GDM1 (cell line): ENCODE results near the gene RCC2.

Source experiments
- DNase-seq: peaks from one replicate; lab custom pipeline; 2025; lab: John Stamatoyannopoulos, UW

Gene RCC2

DNA sequence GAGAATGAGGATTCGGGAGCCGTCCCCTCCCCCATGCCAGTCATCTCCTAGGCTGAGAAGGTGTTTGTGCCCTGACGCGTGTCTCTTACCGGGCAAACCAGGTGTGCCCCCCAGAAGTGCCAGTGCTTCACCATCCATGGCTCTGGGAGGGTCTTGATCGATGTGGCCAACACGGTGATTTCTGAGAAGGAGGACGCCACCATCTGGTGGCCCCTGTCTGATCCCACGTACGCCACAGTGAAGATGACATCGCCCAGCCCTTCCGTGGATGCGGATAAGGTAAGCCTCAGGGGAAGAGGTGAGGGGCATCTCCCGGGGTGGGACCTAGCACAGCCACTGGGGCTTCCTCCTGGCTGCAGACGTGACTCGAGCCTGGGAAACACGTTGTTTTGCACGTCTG is 66.5 kb downstream of the RCC2 start:
- no peak for DNase-seq

DNA sequence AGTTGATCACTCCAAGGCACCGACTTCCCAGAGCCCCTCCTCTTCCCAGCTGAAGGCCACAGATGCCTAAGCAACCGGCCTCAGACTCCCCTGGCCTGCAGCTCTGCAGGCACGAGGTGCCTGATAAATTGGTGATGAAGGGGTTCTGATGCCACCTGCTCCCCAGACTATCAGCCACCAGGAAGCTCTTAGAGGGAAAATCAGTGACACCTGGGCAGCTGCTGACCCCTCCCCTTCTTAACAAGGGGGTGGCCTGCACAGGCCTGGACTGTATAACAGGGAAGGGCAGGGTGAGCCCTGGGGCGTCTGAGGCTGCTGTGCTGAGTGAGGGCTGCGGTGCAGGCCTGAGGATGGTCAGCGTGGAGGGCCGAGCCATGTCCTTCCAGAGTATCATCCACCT is 67.6 kb downstream of the RCC2 start, which contains the start of gene PADI6:
PADI6 (plus strand) TSS at position 301 of the 400 bp plus-strand sequence; CDS start at position 351, 50 bp downstream.
- DNase-seq = no peak

DNA sequence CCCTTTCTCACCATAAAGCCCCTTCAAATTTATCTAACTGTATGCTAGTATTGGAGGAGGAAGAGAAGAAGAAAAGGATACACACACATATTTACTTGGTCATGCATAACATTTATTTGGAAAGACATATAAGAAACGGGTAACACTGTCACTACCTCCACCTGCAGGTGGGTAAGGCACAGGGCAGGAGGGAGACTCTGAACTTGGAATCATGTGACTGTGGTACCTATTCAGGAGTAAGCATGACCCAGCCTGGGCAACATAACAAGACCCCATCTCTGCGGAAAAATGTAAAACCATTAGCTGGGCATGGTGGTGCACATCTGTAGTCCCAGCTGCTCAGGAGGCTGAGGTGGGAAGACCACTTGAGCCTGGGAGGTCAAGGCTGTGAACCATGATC is 68.9 kb downstream of the RCC2 start:
- no peak for DNase-seq

DNA sequence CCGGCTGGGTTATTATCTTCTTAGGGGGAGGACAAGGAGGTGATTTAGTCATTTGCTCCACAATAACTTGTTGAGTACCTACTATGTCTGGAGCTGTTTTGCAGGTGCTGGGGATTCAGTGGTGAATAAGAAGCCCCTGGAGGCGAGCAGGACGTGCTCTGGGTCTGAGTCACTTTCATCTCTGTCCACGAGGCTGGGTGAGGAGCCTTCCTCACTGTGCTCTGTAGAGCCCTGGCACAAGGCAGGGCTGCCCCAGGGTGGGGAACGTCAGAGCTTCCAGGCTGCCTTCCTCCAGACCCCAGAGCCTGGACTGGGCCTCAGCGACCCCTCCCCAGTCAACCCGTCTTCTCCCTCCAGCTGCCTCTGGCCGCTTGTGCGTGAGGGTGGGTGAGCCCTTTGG is 70.0 kb downstream of the RCC2 start:
- no peak for DNase-seq

DNA sequence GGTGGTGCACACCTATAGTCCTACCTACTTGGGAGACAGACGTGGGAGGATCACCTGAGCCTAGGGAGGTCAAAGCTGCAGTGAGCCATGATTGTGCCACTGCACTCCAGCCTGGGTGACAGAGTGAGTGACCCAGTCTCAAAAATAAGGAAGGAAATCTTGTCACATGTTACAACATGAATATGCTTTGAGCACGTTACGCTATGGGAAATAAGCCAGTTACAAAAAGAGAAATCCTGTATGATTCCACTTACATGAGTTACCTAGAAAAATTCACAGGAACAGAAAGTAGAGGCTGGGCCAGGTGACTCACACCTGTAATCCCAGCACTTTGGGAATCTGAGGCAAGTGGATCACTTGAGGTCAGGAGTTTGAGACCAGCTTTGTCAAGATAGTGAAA is 74.2 kb downstream of the RCC2 start:
- DNase-seq = peak; percentile 5

DNA sequence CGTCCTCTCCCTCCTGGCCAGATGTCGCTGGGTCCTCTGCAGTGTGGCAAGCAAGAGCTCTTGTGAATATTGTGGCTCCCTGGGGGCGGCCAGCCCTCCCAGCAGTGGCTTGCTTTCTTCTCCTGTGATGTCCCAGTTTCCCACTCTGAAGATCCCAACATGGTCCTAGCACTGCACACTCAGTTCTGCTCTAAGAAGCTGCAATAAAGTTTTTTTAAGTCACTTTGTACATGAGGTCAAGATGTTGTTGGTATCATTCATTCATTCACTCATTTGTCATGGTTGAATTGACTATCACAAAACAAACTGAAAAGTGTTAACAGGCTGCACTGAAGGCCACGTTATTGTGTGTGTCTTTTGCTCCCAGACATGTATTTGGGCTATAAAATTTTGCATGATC is 75.7 kb downstream of the RCC2 start:
- no peak for DNase-seq

DNA sequence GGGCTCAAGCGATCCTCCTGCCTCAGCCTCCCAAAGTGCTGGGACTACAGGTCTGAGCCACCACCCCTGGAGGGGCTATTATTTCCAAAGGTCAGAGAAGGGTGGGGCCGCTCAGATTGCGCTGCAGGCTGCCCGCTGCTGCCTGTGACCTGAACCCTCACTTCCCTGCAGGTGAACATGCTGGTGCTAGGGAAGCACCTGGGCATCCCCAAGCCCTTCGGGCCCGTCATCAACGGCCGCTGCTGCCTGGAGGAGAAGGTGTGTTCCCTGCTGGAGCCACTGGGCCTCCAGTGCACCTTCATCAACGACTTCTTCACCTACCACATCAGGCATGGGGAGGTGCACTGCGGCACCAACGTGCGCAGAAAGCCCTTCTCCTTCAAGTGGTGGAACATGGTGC is 76.1 kb downstream of the RCC2 start:
- no peak for DNase-seq

DNA sequence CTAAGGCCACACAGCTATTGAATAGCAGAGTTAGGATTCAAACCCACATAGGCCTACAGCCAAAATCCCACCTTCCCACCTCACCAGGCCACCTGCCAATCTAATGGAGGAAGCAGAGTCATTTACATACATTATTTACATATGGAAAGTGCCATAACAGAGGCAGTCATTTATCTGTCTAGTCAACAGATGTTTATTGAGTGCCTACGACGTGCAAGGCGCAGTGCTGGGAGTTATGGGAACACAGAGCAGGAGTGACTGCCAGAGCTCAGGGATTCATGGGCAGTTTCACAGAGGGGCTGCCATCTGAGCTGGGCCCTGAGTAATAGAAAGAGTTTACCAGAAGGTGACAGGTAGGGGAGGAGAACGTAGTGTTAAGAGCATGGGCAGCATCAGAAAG is 77.8 kb downstream of the RCC2 start:
- no peak for DNase-seq

DNA sequence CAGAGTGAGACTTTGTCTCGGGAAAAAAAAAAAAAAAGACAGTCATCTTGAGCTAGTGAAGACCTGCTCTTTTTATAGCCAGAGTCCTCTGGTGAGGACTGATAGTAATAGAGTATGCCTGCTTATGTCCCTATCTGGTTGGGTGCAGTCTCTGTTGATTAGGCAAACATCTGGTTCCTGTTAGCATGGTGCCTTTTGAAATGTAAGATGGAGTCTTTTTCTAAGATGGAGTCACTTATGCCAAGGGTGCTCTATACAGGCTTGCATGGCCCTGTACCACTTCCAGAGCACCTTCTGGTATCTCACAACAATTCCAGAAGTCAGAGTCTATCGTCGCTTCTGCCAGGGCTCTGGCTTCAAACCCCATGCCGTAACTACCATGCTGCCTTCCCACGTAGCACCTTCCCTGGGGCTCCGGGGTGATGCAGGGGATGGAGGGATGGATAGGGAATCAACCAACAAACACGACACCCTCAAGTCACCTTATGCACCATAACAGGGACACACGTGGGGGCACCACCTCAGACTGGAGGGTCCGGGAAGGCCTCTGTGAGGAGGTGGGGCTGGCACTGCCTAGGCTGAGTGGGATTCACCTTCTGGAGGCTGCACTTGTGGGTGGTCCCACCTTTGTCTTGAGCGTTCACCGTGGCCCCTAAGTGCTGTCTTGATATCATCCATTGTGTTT is 79.1 kb downstream of the RCC2 start:
- DNase-seq = no peak

DNA sequence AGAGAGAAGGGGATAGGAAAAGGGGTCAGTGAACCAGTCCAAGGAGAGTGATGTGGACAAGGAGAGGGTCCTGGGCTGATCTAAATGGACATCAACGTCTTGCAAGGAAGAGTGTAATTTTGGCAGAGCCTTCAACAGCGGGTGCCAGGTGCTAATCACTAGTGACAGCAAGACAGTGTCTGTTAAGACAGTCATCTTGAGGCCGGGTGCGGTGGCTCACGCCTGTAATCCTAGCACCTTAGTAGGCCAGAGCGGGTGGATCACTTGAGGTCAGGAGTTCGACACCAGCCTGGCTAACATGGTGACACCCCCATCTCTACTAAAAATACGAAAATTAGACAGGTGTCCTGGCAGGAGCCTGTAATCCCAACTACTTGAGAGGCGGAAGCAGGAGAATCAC is 79.7 kb downstream of the RCC2 start:
- DNase-seq = no peak

DNA sequence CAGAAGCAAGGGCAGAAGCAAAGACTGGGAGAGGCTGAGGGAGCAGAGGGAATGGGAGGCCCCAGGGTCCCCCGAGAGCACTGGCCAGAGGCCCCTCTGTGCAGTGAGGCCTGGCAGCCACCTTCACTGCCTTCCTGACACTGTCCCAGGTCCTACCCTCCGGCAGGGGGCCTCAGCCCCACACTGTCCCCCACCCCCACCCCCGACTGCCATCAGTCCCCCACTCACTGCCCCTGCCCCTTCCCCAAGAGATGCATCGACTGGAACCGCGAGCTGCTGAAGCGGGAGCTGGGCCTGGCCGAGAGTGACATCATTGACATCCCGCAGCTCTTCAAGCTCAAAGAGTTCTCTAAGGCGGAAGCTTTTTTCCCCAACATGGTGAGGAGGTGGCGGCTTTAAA is 80.4 kb downstream of the RCC2 start:
- DNase-seq = no peak

DNA sequence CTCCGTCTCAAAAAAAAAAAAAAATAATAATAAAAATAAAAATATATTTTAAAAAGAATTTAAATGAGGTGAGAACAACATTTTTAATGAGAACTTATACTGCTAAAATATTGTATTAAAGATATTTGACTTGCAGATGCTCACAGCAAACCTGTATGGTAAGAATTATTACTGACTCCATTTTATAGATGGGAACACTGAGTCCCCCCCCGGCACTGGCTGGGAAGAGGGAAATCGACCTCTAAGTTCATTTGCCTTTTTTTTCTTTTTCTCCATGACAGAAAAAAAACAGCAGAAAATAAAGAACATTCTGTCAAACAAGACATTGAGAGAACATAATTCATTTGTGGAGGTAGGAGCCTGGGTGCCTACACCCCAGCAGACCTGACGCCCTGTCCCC is 80.9 kb downstream of the RCC2 start:
- no peak for DNase-seq
